Activated gamma-delta T cell treated with Interleukin-2 at 50 U/mL for 16 hours (primary cell): ENCODE results near the gene ZNF474.

Source experiments
- DNase-seq: peaks from one replicate; pipeline ENCODE4 v3.0.0-alpha.2; 2020

Gene ZNF474

DNA sequence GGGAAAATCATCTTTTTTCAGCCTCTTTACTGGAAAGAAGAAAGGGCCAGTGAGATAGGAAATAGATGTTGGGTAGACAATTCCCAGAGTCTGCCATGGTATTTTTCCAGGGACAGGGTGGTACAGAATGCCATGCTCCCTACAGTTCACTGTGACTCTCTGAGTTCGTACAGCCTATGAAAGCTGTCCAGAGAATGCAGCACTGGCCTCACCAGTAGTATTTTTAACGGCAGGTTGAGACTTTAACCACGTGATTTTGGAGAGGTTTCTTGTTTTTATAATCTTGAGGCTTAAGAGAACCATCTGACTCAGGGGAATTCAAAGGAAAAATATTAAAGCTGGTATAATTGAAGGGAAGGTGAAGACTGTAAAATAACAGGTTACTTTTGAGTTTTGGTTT lies 10.1 kb upstream of the ZNF474 start:
- no peak for DNase-seq

DNA sequence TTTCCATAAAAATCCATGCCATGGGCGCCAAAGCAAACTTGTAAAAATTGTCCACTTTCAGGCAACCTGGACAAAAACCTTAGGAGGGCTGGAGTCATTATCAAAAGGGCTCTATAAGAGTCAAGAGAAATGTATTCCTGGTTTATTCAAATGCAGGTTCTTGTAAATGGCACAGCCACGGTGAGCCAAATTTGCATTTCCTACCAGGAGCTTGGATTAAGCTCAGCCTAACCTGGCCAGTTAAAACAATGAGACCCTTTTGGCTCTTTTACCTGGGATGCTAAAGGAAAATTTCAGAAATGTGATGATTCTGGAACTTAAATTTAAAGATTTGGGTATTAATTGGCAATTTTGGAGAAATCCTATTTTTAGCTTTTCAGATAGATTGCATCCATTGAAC lies 8.9 kb upstream of the ZNF474 start:
- no peak for DNase-seq

DNA sequence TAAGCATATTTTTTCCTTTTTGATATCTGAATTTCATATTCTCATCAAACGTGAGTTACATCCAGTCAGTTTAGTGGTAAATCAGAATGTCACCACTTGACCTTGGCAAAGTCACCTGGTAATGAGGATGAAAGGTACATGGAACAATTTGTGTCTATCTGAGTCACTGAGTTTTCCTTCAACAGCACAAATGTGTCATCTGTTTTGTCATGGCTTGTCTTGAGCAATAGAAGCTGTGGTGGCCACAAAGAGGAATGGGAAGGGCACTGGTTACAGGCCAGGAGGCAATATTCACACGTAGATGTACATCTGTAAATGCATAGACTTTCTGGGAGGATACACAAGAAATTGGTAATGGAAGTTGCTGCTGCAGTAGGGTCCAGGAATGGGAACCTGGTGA lies 8.4 kb upstream of the ZNF474 start:
- DNase-seq: no peak

DNA sequence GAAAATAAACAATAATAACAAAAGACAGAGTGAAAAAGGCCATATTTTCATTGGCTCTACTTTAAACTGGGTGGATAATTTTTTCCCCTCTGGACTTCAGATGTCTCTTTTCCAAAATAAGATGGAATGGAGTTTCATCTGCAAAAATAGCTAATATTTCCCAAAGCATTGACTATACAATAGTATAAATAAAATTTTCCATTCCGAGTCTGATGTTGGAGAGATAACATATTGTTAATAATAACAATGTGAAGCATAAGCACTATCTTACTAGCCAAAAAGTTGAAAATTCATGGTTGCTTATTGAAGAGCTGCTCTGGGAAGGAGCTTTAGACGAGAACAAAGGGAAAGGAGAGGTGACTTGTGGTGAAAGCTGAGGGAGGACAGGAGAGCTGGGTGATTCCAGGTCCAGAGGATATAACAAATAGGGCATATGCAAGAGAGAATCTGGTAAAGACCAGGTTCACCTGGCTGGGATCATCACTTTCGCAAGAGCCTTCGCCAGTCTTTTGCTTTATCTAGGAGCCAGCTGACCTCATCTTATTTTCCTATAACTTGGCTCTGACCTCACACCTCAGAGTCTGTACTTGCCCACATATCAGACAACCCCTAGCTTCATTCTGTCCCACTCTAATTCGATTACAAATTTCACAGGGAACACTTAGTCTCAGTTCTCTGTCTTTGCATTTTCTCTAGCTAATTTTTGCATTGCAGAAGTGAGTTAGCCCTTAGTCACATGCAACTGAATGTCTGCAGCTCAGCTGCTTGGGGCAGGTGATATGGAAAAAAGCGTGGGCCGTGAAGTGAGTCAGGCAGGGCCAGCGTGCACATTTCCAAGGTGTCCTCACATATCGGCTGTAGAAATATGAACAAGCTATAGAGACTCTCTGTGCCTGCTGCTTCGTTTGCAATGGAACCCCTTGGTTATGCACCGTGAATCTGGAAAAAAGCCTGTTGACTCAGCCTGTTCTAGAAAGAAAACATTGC lies 7.6 kb upstream of the ZNF474 start:
- DNase-seq: no peak

DNA sequence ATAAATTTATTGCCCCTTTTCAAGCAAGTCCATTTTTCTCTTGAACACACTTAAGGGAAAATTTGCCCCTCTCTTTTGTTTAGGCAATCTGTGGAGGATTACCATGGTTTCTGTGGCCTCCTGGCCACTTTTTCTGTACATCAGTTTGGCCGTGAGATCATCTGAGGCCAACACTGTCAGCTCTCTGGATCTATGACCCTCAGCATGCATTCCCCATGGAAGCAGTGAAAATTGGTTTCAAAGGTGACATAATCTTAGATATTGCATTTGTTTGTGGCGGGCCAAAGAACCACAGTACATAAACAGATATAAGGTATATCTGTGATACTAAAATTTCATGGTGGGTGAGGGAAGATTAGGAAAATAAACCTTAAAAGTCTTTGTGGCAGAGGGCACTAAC lies 4.6 kb upstream of the ZNF474 start:
- DNase-seq: no peak

DNA sequence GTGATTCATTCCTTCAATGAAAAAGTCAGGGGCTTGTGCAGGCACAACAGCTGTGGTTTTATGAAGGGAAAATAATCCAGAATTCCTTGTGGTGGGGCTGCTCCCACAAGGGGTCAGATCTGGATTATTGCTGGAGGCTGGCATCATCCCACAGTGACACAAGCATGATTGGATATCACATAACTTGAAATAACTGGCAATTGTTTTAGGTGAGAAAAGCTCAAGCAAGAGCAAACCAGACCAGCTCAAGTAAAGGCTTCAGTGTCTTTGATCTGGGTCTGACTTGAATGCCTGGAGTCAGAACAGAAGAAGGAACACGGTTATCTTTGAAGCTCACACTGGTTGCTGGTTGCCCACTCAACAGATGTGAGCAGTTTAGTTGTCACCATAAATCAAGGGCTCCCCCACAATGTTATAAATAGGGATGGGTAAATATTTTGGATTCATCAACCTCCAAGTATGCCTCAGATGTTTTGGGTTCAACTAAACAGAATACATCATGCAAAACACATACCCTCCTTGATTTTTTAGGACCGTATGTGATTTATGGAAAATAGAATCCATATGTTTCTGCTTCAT lies 3.1 kb upstream of the ZNF474 start:
- DNase-seq: no peak

DNA sequence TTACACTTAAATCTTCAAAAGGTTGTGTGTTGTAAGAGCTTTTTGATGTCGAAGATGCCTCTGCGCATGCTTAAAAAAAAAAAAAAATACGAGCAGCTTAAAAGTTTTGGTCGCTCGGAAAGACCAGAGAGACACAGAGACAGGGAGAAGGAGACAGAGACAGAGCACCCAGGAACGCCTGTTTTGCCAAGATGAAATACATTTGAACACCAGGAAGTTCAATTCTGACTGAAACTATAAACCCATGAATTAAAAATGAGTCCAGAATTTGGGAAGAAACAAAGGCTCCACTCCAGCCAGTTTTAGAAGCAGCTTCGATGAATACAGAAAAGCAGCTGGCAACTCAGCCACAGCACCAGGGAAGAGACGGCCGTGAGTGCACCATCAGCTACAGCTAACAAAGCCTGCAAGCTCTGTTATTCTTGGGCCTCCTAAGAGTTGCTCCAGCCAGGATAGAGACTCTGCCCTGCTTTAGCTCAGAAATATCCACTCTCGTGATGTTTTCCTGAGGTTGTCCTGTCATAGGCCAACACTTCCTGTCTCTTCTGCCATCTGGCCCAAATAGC lies 2.5 kb upstream of the ZNF474 start:
- DNase-seq: no peak

DNA sequence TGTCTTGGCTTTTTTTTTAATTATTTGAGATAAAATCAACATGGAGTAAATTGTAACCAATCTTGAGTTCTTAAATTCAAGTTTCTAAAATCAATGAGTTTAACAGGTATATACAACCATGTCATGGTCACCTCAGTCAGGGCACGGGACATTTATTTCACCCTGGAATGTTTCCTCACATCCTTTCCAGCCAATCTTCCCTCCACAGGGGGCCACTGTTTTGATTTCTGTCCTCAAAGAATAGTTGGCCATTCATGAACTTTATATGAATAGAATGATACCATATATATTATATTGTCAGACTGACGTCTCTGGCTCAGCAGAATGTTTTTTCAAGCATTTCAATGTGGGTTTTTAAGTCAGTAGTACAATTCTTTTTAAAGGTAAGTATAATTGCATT lies 806 bp downstream of the ZNF474 start:
- DNase-seq: no peak

DNA sequence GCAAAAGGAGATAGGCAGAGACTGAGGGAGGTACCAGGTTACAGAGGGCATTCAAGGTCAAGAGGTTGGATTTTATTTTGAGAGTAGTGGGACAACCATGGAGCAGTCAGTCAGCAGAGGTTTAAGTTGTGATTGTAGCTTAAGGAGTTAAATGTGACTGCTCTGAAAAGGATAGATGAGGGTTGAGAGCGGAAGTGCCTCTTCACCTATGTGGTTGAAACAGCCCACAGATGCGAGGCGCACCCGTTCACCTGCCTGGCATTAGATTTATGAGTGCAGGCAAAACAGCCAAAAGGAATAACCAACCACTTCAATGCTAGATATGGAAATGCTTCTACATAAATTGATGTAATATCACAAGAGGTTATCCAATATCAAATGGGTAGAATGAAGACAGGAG lies 8.4 kb downstream of the ZNF474 start:
- DNase-seq: no peak

DNA sequence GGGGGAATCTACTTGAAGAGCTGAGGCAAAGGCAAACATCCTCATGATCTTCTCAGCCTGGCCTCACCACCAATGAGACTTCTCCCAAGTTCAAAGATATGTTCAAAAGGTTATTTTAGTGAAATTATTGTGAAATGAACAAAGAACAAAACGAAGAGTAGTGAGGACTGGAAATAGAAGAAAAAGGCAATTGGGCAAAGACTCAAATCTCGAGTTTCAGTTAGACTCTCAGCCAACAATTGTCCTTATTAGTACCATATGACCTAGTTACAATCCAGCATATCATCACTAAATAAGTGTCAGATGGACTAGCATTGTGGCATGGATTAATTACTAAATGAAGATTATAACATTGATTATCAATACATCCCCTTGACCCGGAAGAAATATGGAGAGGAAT lies 9.0 kb downstream of the ZNF474 start:
- DNase-seq: no peak

DNA sequence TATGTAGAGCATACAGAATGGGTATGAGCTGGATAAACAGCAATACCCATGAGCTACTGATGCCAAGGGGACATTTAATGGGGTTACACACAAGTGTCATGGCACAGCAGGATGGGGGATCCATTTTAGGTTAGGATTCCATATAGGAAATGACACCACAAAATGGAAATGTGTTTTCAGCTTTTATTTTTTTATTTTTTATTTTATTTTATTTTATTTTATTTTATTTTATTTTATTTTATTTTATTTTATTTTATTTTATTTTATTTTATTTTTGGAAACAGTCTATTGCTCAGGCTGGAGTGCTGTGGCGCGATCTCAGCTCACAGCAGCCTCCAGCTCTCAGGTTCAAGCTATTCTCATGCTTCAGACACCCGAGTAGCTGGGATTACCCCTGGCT lies 11.6 kb downstream of the ZNF474 start:
- DNase-seq: no peak

DNA sequence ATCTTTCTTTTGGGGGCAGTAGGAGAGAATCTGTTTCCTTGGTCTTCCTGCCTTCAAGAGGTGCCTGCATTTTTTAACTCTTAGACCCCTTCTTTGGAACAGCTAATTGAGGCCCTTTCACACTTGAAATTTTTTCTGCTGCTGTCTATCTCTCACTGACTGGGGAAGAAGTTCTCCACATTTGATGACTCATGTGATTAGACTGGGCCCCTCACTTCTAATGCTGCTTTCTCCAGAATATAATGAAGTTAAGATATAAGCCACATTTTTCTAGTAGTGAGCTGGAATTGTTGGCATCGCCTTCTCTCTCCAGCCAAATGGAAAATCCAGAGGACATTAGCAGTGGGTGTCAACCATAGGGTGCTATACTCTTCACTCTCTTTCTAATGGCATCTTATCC lies 12.4 kb downstream of the ZNF474 start:
- DNase-seq: no peak

DNA sequence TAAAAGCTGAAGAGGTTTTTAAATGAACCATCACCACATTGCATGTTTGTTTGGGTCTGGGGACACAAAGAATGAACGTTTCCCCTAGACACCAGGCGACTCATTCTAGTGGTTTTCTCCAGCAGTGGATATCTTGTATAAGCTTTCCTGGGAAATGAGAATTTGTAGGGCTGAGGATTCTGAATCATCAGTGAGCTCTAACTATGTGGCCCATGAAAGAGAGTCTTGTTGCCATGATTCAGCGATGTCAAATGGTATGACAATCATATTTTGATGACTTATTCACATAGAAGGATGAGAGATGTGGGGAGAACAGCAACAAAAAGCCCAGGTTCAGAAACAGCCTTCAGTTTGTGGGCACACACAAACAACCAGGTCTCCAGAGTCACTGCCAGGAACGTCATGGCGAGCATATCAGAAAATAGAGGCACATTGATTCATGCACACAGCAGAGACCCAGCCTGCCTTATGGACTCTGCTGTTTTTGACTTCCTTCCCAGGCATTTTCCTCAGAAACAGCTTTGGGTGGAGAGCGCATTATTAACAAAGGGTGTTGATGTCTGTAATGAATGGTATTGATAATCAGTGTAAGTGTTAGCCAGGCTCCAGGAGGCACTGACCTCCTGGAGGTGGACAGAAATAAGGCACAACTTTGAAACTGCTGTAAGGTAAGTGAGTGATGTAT lies 13.3 kb downstream of the ZNF474 start:
- no peak for DNase-seq

DNA sequence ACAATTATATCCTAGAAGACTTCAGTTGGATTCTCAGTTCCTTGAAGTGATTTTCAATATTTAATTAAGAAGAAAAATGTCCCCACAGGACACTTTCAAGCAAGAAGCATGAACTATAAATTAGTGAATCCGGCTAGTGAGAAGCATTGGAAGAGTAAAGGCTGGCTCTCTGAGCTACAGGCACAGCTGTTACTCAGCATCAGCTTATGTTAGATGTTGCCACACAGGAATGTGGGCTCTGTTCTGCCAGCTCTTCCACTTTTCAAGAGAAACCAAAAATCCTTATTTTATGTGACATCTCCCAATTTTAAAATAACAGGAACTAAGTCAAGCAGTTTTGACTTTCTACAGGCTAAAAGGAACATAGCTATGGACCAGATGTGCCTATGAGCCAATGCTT lies 14.9 kb downstream of the ZNF474 start:
- DNase-seq: no peak

DNA sequence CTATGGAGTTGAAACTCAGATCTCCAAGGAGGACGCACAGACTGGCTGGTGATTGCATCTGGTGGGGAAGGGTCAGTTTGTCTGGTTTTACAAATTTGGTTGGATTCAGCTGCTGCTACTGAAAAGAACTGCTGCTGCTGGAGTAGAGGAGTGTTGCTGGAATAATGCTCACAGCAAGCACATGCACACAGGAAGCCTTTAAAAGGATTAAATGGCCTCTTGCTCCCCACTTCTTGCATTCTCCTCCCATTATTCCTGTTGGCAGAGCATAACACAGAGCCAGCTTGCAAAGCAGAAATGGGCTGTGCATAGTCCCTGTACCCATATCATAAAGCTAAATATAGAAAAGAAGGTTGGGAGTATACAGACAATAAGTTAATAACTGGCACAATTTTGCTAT lies 16.6 kb downstream of the ZNF474 start:
- DNase-seq: no peak

DNA sequence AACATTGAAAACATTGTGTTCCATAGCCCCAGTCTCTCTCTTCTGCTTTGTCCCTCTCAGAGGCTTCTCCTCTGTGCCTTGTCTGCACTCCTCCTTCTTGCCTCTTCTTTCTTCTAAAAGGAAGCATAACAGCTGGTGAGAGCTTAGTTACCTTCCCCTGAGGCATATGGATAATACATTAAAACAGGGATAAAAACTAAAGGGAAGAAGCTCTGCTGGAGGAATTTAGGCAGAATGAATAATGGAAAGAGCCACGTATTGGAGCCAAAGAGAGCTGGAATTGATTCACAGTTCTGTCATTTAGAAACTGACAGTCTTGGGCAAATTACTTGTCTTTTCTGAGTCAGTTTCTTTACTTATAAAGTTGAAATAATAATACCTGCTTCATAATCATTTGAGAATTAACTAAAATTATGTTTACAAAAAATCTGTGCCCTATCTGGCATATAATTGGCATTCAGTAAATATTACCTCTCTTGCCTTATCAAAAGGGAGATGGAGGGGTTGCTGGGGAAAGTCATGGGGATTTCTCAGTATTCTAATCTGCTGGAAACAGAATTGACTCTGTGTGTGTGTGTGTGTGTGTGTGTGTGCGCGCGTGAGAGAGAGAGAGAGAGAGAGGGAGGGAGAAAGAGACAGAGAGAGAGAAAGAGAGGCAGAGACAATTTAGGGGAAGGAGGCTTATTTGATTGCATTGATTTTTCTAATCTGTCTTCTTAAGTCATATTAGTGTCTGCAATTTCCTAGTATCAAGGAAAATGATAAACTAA lies 20.2 kb downstream of the ZNF474 start:
- no peak for DNase-seq

DNA sequence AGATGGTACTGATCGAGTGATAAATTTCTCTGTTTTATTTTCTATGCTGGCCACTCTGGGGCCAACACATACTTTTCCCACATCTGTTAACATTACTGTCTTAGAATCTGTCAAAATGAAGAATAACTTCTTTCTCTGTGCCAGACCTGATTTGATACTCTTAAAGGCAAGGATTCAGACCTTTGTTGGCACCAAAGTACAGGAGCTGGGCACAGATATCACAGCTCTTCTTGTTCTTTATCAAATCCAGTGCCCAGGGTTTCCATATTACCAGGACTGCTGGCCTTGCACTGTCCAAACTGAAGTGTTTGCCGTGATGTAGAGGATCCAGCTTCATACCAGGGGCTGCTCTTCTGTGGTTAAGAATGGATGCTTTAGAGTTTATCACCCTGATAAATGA lies 20.9 kb downstream of the ZNF474 start:
- no peak for DNase-seq

DNA sequence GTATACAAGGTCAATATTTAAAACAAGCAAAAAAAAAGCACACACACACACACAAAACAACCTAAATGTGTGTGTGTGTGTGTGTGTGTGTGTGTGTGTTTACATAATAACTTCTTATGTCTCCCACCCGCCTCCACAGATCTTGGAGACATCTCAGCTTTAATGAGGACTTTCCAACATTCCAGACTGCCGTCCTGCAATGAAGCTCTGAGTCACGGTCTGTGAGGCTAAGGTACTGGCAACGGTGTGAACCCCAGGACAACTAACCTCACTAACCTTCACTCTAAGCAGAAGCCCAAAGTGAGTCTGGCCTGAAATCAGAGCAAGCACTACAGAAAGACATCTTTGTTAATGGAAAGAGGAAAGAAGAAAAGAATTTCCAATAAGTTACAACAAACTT lies 22.3 kb downstream of the ZNF474 start:
- no peak for DNase-seq

DNA sequence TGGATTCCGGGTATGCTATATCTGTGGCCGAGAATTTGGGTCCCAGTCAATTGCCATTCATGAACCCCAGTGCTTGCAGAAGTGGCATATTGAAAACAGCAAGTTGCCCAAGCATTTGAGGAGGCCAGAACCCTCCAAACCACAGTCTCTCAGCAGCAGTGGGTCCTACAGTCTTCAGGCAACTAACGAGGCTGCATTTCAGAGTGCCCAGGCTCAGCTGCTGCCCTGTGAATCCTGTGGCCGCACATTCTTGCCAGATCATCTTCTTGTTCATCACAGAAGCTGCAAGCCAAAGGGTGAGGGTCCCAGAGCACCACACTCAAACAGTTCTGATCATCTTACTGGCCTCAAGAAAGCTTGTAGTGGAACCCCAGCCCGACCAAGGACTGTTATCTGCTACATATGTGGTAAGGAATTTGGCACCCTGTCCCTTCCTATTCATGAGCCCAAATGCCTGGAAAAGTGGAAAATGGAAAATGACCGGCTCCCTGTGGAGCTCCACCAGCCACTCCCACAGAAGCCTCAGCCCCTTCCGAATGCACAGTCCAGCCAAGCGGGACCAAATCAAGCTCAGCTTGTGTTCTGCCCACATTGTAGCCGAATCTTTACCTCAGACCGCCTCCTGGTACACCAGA lies 23.0 kb downstream of the ZNF474 start:
- no peak for DNase-seq

DNA sequence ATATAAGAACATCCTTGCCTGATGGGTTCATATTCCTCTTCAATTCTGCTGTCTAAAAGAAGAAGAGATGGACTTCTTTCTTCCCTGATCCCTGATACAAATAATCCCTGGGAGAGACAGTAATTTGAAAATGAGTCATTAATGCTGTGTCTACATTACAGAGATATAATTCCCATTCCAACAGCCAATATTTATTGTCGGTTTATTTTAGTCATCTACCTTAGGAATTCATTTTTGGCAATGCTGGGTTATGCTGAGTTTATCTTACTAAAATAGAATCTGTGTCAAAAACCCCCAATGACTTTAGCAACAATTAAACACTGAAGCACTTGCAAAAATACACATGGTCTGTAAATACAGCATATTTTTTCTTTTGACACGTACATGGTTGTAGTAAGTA lies 23.9 kb downstream of the ZNF474 start:
- DNase-seq: no peak

DNA sequence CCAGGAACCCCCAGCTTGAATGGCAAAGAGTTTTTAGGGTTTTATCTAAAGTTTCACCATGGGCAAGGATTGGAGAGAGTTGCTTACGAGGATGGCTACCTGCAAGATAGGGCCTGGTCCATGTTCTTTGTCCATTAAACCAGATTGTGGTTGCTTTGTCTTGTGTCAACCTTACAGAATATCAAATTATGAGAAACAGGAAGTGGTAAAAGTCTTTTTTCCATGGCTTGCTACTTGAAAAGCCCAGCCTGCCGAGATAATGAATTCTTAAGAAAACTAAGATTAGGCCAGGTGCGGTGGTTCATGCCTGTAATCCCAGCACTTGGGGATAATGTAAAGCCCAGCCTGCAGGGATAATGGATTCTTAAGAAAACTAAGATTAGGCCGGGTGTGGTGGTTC lies 24.4 kb downstream of the ZNF474 start:
- DNase-seq: no peak

DNA sequence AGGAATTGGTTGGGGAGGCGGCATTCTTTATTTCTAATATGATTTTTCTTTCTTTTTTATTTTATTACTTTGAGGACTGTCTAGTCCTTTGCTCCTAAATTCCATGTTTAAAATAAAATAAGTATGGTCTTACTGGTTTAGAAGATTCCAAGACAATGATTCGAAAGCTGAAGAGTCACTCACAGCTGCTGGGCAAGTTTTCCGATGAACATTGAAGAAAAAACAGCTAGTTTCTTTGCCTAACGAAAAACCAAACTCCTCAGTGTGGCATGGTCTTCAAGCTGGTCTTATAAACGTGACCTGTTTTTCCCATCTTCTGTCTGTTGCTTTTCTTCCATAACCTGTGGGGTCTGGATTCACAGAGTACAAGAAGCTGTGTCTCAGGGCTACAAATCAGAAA lies 25.1 kb downstream of the ZNF474 start:
- no peak for DNase-seq
